GM18907 (cell line): ENCODE results near the gene FMO5.
A peak's percentile ranks its signal among the peaks of the same experiment; 100 is the strongest.

Source experiments
- ATAC-seq: cut with Tn5 transposase; IDR thresholded peaks from one replicate; pipeline ENCODE4 v1.9.1; 2021; ENCODE audit warnings: mild to moderate bottlenecking, moderate library complexity; ENCODE audit not compliant: unreplicated experiment

FMO5 gene, protein sequence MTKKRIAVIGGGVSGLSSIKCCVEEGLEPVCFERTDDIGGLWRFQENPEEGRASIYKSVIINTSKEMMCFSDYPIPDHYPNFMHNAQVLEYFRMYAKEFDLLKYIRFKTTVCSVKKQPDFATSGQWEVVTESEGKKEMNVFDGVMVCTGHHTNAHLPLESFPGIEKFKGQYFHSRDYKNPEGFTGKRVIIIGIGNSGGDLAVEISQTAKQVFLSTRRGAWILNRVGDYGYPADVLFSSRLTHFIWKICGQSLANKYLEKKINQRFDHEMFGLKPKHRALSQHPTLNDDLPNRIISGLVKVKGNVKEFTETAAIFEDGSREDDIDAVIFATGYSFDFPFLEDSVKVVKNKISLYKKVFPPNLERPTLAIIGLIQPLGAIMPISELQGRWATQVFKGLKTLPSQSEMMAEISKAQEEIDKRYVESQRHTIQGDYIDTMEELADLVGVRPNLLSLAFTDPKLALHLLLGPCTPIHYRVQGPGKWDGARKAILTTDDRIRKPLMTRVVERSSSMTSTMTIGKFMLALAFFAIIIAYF

DNA sequence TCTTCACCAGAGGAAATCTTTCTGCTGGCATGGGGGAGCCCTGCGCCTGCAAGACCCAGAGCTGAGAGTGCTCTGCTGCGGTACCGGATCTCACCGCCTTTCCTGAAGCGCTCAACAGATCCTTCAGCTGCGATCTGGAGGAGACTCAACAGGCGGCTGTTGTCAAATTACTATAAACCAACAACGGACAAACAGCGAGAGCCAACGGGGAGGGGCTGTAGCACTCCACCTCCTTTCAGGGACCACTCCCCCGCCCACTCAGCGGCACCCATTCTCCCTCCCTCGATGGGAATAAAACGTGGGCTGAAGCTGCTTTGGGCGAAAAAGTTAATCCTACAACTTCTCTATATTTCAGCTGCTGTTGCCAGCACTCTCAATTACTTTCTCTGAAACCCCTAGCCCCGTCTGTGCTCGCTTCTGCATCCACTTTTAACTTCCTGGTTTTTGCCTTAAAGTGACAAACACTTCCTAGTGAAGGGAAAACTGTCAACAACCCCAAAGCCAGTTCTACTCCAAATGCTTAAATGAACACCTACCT is at the start of gene FMO5:
FMO5 (minus strand) TSS at position 147 of the 538 bp plus-strand sequence. CDS start 310 bp downstream, outside the sequence.
- peak; percentile 68 for ATAC-seq

DNA sequence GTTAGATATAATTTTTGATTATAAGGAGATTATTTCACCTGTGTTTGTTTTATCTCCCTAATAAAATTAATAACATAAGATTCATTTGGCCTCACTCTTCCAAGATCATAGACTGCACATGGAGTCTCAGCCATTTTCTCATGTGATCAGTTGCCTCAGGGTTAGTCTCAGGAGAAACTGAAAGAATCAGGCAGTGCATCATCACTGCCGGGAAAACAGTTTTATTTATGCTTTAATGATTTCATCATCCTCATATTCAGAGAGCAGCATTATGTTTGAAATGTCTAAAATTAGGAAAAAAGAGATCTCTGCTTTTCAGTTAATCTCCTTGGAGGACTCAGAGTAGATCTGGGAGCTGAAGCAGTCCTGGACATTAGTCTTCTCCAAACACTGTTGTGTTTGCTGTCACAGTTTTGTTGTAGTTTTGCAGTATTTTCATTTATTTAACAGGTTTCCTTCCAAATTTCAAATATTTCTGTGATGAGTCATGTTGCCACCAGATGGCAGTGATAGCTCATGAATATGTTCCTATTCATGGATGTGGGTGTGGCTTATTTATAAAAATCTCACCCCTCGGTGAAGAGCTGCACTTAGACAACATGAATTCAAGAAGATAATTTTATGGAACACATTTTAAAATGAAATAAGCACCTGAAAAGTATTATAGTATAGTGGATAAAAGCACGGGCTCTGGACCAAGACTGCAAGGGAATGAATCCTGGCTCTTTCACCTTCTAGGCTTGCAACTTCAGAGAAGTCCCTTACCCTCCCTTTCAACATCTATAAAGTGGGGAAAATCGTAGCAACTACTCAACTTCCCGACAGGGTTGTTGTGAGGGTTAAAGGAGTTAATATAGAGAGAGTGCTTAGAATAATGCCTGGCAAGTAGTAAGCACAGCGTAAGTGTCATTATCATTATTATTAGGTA is 48.5 kb upstream of the FMO5 start:
- no peak for ATAC-seq

DNA sequence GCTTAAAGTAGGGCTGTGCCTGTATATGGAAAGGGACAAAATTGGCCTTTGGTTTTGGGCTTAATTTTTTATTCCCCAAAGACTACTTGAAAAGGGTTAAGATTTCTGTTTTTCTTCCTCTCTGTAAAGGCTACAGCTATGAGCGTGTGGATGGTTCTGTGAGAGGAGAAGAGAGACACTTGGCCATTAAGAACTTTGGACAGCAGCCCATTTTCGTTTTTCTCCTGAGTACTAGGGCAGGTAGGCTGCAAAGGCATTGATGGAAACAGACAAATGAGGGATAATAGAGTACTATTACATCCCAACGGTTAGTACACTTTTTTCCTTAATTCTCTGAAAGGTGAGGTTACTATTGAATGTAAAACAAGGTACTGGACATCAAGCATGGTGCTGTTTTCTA is 46.9 kb upstream of the FMO5 start:
- no peak for ATAC-seq

DNA sequence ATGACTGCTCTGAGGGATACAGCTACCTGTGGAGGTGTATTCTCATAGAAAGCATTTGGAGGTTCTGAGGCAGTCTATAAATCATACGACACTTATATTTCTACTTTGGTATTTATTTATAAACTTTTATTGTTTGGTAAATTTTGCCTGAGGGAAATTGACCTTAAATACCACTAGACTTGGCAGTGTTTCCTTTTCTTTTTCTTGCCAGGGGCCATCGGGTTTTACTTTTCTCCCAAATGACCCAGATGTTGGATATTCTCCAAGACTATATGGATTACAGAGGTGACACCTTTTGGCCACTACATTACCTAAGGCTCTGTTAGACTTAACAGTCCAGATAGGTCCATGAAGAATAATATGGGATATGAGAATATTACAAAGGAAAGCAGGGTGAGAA is 45.6 kb upstream of the FMO5 start:
- ATAC-seq = no peak

DNA sequence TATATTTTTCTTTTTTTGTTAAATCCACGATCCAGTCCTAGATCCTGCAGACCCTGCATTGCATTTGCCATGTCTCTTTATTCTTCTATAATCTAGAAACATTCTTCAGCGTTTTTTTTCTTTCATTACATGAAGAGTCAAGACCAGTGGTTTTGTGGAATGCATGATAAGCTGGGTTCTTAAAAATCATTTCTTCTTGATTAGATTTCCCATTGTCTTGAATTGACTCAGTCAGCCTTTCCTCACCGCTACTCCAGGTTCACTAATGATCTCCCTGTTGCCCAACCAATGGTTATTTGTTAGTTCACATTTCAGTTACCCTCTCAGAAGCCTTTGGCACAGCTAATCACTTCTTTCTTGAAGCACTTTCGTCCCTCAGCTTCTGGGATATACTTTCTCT is 42.6 kb upstream of the FMO5 start:
- no peak for ATAC-seq

DNA sequence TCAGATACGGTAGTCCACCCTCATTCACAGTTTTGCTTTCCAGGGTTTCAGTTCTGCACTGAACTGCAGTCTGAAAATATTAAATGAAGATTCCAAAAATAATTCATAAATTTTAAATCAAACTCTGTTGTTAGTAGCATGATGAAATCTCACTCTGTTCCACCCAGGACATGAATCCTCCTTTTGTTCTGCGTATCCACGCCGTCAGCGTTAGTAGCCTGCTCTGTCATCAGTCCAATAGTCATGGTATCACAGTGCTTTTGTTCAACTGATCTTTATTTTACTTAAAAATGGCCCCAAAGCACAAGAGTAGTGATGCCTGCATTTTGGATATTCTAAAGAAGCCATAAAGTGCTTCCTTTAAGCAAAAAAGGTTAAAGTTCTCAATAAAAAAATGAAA is 41.2 kb upstream of the FMO5 start:
- no peak for ATAC-seq

DNA sequence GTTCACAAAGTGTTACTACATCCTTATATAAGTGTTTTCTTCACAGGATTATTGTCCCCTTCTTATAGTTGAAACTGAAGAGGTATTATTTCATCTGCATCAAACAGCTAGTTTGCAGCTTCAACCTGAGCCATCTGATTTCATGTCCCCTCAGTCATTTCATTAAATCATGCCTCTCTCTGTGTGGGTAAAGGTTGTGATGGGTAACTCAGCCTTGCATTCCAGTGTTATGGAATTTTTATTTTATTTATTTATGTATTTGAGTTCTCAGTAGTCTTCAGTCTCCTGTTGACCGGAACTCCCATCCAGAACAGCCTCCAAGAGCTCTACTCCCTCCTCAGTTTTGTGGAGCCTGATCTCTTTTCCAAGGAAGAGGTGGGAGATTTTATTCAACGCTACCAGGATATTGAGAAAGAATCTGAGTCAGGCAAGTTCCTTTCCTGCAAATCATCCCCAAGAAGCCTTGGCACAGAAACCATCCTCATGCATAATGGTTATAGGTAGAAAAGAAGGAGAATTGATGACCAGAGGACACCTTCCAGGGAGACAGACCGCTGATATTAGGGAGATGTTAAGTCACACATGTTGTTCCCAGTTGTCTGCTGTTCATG is 39.1 kb upstream of the FMO5 start:
- ATAC-seq = no peak

DNA sequence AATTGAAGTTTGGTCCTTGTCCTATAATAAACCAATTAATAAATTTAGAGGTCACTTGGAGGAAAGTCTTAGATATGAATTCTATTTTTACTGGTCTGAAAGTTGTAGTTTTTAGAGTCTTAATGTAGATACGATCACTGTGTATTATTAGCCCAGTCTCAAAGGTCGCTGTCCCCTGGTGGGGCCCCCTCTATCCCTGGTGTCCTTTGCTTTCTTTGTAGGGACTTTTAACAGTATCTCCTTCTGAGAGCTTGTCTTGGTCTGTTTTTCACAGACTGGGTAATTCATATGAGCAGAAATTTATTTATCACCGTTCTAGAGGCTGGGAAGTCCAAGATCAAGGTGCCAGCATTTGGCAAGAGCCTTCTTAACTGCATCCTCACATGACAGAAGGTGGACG is 35.8 kb upstream of the FMO5 start:
- no peak for ATAC-seq

DNA sequence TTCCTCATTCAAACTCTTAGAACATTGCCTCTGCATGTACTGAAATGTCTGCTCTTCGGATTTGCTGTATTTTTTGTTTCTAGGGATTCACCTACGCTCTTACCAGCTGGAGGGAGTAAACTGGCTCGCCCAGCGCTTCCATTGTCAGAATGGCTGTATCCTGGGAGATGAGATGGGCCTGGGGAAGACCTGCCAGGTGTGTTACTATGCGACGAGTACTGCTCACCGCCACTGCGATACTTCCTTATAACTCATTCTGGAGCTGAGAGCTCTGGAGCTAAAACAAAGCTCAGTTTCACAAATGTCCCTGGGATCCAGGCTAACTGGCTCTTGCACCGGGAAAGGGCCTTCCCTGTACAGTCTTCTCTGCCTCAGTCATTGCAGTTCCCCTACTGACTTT is 27.4 kb upstream of the FMO5 start:
- ATAC-seq = no peak

DNA sequence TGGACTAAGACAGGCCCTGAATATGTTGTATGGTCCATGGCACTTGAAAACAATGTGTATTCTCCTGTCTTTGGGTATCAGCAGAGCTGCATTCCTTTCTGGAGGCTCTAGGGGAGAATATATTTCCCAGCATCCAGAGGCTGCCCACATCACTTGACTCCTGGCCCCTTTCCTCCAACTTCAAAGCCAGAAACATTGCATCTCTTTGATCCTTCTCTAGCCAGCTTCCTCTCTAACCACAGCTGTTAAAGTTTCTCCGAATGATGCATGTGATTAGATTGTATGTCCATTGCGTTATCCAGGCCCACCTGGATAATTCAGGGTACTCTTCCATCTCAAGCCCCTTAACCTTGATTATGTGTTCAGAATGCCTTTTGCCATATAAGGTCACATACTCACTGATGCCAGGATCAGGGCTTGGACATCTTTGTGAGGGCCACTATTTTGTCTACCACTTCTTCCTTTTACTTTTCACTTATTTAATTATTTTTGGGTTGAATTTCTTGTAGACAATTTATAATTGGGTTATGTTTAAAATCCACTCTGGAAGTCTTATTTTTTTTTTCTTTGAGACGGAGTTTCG is 22.6 kb upstream of the FMO5 start:
- ATAC-seq = no peak

DNA sequence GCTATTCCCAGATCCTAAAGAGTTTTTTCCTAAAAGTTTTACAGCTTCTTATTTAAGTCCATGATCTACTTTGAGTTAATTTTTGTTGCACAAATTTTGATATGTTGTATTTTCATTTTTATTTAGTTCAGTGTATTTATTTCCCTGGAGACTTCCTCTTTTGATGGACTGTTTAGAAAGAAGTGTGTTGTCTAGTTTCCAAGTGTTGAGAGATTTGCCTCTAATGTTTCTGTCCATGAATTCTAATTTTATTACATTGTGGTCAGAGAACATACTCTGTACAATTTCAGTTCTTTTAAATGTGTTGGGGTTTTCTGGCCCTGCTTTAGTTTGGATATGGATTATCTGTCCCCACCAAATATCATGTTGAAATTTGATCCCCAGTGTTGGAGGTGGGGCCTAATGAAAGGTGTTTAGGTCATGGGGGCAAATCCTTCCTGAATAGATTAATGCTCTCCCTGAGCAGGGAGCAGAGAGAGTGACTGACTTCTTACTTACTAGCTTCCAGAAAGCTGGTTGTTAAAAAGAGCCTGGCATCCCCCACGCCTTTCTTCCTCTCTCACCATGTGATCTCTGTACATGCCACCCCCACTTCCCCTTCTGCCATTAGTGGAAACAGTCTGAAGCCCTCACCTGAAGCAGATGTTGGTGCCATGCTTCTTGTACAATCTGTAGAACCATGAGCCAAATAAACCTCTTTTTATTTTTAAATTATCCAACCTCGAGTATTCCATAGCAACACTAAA is 21.9 kb upstream of the FMO5 start:
- no peak for ATAC-seq

DNA sequence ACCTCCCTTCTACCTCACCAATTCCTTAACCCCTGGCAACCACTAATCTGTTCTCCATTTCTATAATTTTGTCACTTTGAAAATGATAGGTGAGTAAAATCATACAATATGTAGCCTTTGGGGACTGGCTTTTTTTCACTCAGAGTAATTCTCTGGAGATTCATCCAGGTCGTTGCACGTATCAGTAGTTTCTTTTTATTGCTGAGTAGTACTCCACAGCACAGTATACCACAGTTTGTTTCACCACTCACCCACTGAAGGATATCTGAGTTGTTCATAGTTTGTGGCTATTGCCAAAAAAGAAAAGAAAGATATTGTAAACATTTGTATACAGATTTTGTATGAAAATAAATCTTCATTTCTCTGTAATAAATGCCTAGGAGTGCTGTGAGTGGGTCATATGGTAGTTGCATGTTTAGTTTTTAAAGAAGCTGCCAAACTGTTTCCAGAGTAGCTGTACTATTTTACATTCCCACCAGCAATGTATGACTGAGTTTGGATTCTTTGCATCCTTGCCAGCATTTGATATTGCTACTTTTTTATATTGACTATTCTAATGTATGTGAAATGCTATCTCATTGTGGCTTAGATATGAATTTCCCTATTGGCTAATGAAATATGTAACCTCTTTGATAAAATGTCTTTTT is 21.0 kb upstream of the FMO5 start:
- no peak for ATAC-seq

DNA sequence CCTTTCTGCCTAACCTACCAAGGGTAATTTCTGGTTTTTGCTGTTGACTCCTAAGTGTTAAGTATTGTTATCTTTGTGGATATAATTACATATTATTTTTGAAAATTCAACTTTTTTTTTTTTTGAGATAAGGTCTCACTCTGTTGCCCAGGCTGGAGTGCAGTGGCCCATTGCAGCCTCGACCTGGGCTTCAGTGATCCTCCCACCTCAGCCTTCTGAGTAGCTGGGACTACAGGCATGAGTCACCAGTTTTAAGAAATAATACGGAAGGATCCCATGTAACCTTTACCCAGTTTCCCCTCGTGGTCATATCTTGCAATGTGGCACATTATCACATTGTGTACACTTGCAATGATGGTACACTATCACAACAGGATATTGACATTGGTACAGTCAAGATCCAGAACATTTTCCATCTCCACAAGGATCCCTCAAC is 20.5 kb upstream of the FMO5 start:
- no peak for ATAC-seq

DNA sequence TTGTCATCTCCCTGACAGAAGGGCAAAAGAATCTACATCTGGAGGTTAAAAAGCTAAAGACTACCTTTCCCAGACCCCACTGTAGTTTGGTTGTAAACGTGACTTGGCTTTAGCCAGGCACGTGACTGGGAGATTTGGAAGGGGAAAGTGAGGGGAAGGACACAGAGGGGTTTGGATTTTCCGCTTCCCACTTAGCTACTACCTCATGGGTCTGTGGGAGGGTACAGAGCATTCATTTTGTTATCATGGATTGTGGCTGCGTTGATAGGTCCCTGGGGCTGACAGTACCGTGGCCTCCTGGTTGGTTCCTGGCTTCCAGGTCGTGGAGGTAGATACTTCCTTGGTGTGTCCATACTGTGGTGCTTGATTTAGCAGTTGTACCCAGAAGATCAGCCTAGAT is 20.0 kb upstream of the FMO5 start:
- no peak for ATAC-seq

DNA sequence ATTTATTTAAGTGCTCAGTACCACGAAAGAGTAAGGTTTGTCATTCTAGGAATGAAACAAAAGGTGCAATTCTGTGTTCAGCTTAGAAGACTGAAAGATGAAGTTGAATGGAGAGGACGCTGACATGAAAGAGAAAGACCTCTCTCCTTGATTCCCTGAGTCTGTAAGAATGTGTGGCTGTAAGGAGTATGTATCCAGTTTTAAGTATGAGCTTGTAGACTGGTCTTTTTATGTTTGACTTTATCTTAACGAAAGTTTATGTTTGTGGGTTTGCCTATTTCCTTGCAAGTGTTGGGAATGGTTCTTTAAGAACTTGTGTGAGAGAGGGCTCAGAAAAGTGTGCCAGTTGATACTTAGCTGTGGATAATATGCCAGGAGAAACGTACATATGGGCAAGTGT is 18.7 kb upstream of the FMO5 start:
- no peak for ATAC-seq

DNA sequence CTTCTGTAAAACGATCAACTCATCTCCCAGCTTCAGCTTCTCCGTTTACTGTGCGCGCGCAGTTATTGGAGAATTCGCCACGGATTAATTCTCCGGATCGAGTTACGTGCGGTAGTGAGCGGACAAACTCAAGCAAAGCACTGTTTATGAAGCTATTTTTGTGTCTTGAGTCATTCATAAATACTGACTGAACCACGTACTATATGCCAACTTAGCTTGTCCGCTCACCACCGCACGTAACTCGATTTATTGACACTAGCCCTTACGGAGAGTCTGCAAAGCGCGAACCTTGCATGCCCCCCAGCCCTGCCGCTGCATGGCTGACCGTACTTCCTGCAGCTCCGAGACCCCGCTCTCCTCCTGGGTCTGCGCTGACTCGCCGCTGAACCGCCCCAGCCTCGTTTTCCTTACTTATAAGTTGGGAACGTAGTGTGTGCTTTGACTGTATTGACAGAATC is 18.1 kb upstream of the FMO5 start:
- ATAC-seq = peak; percentile 26

DNA sequence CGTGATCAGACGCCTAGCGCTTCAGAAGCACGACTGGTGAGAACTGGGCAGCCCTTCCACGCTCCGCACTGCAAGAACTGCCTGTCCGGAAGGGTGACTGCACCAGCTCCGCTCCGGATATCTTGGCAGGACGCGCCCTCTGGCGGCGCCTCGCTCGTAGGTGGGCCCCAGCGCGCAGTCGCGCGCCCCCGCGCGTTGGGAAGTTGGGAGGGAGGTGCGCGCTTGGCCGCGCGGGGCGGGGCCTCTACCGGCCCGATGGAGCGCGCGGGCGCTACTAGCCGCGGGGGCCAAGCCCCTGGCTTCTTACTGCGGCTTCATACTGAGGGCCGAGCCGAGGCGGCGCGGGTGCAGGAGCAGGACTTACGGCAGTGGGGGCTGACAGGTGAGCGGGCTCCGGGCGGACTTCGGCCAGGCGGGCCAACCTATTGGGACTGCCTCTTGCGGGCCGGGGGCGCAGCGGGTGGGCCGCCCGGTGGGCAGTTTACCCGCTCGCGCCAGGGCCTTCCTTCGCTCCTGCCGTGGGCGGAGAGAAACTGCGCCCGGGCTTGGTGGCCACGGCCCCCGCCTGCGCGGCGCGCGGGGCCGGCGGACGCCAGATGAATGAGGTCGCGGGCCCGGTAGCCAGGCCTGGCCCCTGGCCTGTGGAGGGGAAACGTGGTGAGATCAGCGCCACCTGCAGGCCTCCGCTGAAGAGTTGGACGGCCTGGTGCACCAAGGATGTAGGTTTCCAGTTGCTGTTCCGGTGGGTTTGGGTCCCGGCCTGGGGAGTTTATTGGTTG is 17.5 kb upstream of the FMO5 start, which contains the start of gene CHD1L:
CHD1L (plus strand) TSS at position 236 of the 779 bp plus-strand sequence; CDS start at position 256, 20 bp downstream.
- peak; percentile 89 for ATAC-seq

DNA sequence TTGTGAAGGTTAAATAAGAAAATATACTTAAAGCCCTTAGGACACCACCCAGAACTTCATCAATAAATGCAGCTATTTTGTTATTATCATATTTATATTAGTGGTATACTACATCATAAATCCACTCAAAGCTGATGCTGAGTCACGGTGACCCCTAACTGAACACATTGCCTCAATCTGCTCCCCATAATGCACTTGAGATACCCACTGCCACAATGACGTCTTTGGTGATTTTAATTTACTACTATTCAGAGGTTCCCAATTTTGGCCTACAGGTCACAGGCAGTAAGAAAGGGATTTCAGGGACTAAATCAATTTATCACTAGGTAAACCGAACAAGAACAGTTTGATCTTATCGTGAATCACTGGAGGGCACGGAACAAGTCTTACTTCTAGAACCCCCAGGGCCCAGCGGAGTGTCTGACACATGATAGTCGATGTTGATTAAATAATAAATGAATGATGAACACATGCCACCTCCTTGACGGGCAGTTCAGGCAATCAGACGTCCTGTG is 16.9 kb upstream of the FMO5 start:
- ATAC-seq = no peak
